Activated B cell treated with CpG ODN at 0.5 μM for 24 hours (primary cell): ENCODE results near the gene ENTHD1. TPM values are rescaled to one million over a fixed set of nuclear protein-coding genes. Genes with fewer than 3 reads are reported as not detected.

Experiments used
- ATAC-seq: fragments of 200-7000 bp; cut with Tn5 transposase; one replicate; pipeline ENCODE4 v1.10.0; 2021; ENCODE audit warnings: low read depth, mild to moderate bottlenecking, moderate library complexity
- CTCF ChIA-PET: fragments of 350-600 bp; sonication (Branson Sonifier 250); formaldehyde crosslinking; loops from one replicate; lab custom pipeline; 2021; ENCODE audit warnings: antibody characterized with exemption; lab: Charles Lee
- POLR2A ChIA-PET: fragments of 350-600 bp; sonication (Branson Sonifier 250); formaldehyde crosslinking; loops from one replicate; lab custom pipeline; 2021; ENCODE audit warnings: antibody characterized with exemption; lab: Charles Lee
- DNase-seq: peaks from one replicate; pipeline ENCODE4 v3.0.0; 2022
- H3K27ac Mint-ChIP-seq: one replicate; pipeline ENCODE4 v1.8.0; 2020; ENCODE audit warnings: mixed read lengths
- H3K27me3 Mint-ChIP-seq: one replicate; pipeline ENCODE4 v1.8.0; 2021; ENCODE audit warnings: mixed read lengths
- H3K36me3 Mint-ChIP-seq: one replicate; pipeline ENCODE4 v1.8.0; 2021; ENCODE audit warnings: low read depth, mixed read lengths
- H3K4me1 Mint-ChIP-seq: one replicate; pipeline ENCODE4 v1.8.0; 2021; ENCODE audit warnings: mixed read lengths
- H3K4me3 Mint-ChIP-seq: one replicate; pipeline ENCODE4 v1.8.0; 2020; ENCODE audit warnings: mild to moderate bottlenecking, mixed read lengths
- H3K9me3 Mint-ChIP-seq: one replicate; pipeline ENCODE4 v1.8.0; 2020; ENCODE audit warnings: mixed read lengths
- CTCF ChIP-seq: fragments of 200-600 bp; IDR thresholded peaks from one replicate; pipeline ENCODE4 v1.8.0; 2022; ENCODE audit warnings: antibody characterized with exemption, mild to moderate bottlenecking
- intact Hi-C: fragments of 100-400 bp; cut with micrococcal nuclease; formaldehyde crosslinking; loops from one replicate; pipeline ENCODE4 v1.15.1; 2024
- total RNA-seq: library from RNA; stranded (reverse); gene quantifications from 2 replicates; pipeline ENCODE4 v1.2.3, GENCODE V29; 2022

Gene ENTHD1
- total RNA-seq, 1 donor from 2014 or later = not detected

- H3K27ac Mint-ChIP-seq = no peak overlapping the region
- H3K36me3 Mint-ChIP-seq = no peaks in the 10 kb centered on the region
- DNase-seq = no peak
- H3K9me3 Mint-ChIP-seq = no peaks in the 10 kb centered on the region
- POLR2A ChIA-PET = no interaction called here
- intact Hi-C loops = no loop called here
- TF ChIP-seq CTCF = no peak
- no peak for ATAC-seq
- H3K4me1 Mint-ChIP-seq = no peaks in the 10 kb centered on the region
- H3K4me3 Mint-ChIP-seq = no peak overlapping the region
- CTCF ChIA-PET = no interaction called here
- H3K27me3 Mint-ChIP-seq = peaks cover 5% of the 10 kb centered on the region
These were observed 168.1 kb downstream of the ENTHD1 start for GRCh38 chr22:39725351-39726035.

GRCh38 chr22:39724857-39725256 is 168.7 kb downstream of the ENTHD1 start:
- no peak overlapping the region for H3K27ac Mint-ChIP-seq
- ATAC-seq (no peak), DNase-seq (no peak)
- no peak for TF ChIP-seq CTCF
- H3K27me3 Mint-ChIP-seq = peaks cover 7% of the 10 kb centered on the region
- POLR2A ChIA-PET = no interaction called here
- no peaks in the 10 kb centered on the region for H3K9me3 Mint-ChIP-seq
- no peaks in the 10 kb centered on the region for H3K36me3 Mint-ChIP-seq
- CTCF ChIA-PET = no interaction called here
- H3K4me3 Mint-ChIP-seq = no peak overlapping the region
- H3K4me1 Mint-ChIP-seq = no peaks in the 10 kb centered on the region
- intact Hi-C loops = no loop called here

- no peak for ATAC-seq
- Mint-ChIP-seq H3K36me3 (no peaks in the 10 kb centered on the region), H3K4me1 (no peaks in the 10 kb centered on the region), H3K27ac (no peak overlapping the region), H3K27me3 (peaks cover 7% of the 10 kb centered on the region), H3K9me3 (no peaks in the 10 kb centered on the region), H3K4me3 (no peak overlapping the region)
- no peak for DNase-seq
- ChIA-PET CTCF (no interaction called here), POLR2A (no interaction called here)
- TF ChIP-seq CTCF = no peak
- intact Hi-C loops = no loop called here
These were observed 169.2 kb downstream of the ENTHD1 start for GRCh38 chr22:39724390-39724789.

- no peaks in the 10 kb centered on the region for H3K9me3 Mint-ChIP-seq
- no peak for DNase-seq
- no peak overlapping the region for H3K4me3 Mint-ChIP-seq
- H3K27ac Mint-ChIP-seq = no peak overlapping the region
- no peak for ATAC-seq
- H3K27me3 Mint-ChIP-seq = peaks cover 7% of the 10 kb centered on the region
- ChIA-PET POLR2A (no interaction called here), CTCF (no interaction called here)
- H3K4me1 Mint-ChIP-seq = no peaks in the 10 kb centered on the region
- H3K36me3 Mint-ChIP-seq = no peaks in the 10 kb centered on the region
- TF ChIP-seq CTCF = no peak
- intact Hi-C loops = no loop called here
These were observed 169.6 kb downstream of the ENTHD1 start for GRCh38 chr22:39723899-39724351.

- no peak overlapping the region for H3K4me3 Mint-ChIP-seq
- H3K9me3 Mint-ChIP-seq = no peaks in the 10 kb centered on the region
- ChIA-PET POLR2A (no interaction called here), CTCF (no interaction called here)
- peaks cover 7% of the 10 kb centered on the region for H3K27me3 Mint-ChIP-seq
- no peaks in the 10 kb centered on the region for H3K4me1 Mint-ChIP-seq
- no peaks in the 10 kb centered on the region for H3K36me3 Mint-ChIP-seq
- intact Hi-C loops = no loop called here
- no peak overlapping the region for H3K27ac Mint-ChIP-seq
- DNase-seq (no peak), ATAC-seq (no peak)
- TF ChIP-seq CTCF = no peak
These were observed 170.1 kb downstream of the ENTHD1 start for GRCh38 chr22:39723463-39723862.
